ENCODE measurements around the gene DAND5. TPM values are rescaled to one million over a fixed set of nuclear protein-coding genes. Genes with fewer than 3 reads are reported as not detected.
A peak's percentile ranks its signal among the peaks of the same experiment; 100 is the strongest.

DAND5 gene
- total and polyA plus RNA-seq, 9 of the 15 experiments (the other 6 are each of a cell fraction or from before 2014, with no cell fraction given): 0.22 to 0.83 (median 0.60) TPM

DNA sequence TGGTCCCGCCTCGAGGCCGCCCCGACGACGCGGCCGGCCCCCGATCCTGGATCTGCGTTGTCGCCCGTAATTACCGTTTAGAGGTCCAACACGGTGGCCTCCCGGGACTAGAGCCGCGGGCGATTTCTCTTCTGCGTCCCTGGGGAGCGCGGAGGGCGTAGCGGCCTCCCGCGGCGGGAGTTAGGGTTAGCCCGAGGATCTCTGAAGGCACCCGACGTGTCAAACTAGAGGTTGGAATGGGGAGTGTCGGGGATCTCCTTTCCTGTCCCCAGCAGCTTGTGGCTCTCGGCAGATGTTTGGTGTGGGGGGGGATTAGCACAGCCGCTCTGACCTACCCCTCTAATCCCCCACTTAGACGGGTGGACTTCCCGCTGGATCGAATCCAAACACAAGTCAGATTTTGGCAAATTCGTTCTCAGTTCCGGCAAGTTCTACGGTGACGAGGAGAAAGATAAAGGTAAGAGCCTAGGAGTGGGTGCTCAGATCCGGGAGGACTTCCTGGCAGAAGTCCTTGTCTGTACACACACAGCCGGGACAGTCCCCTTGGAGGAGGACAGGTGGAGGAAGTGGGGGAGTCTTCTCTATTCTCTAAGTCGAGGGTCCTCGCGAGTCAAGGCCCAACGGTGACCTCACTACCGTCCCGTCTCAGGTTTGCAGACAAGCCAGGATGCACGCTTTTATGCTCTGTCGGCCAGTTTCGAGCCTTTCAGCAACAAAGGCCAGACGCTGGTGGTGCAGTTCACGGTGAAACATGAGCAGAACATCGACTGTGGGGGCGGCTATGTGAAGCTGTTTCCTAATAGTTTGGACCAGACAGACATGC is 30.4 kb upstream of the DAND5 start (continued):
- TF ChIP-seq SMARCA5 (IDR thresholded peaks at IDR 0.05) (0 out of 2 replicates have a peak, but pooled peaks have one; percentile 32), NR1H2 (CRISPR knock-in tag; IDR thresholded peaks at IDR 0.05) (peak; percentile 87), ZNF766 (CRISPR knock-in tag; conservative IDR thresholded peaks at IDR 0.05) (peak; percentile 52; the same call in 1 of the 2 replicates), SUPT5H (IDR thresholded peaks at IDR 0.05) (peak; percentile 77), TGIF2 (CRISPR knock-in tag; IDR thresholded peaks at IDR 0.05) (peak; percentile 96), CEBPG (CRISPR knock-in tag; IDR thresholded peaks at IDR 0.05) (peak; percentile 29; the same call in 1 of the 2 replicates), CEBPG (tag; conservative IDR thresholded peaks at IDR 0.05 in 1 of 2, IDR thresholded peaks at IDR 0.05 in 1 of 2) (no peak), HNRNPL (IDR thresholded peaks at IDR 0.05; ENCODE audit: low read depth, low read length) (0 out of 2 replicates have a peak, but pooled peaks have one; percentile 0), COPS2 (conservative IDR thresholded peaks at IDR 0.05) (no peak), SIRT6 (IDR thresholded peaks at IDR 0.05; ENCODE audit: low read depth, low read length) (peak; percentile 60), ZNF232 (CRISPR knock-in tag; IDR thresholded peaks at IDR 0.05) (peak; percentile 68; the same call in 1 of the 2 replicates)

DNA sequence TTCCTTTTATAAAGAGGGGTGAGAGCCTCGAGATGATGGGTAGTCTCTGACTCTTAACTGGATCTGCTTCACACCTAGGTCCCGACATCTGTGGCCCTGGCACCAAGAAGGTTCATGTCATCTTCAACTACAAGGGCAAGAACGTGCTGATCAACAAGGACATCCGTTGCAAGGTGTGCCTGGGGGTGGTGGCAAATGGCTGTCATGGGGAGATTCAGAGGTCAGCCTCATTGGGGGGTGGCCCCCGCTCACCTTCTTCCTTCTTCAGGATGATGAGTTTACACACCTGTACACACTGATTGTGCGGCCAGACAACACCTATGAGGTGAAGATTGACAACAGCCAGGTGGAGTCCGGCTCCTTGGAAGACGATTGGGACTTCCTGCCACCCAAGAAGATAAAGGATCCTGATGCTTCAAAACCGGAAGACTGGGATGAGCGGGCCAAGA is 29.4 kb upstream of the DAND5 start:
- BruUV-seq (replicated peaks): no TSS peak
- H3K79me2 ChIP-seq (ENCODE audit: control insufficient read depth, insufficient read depth, low read length): peaks cover 51% of the 10 kb centered on the region
- H4K20me1 ChIP-seq (replicated peaks; ENCODE audit: control insufficient read depth, insufficient read depth, low read length): peaks cover 31% of the 10 kb centered on the region
- H3K4me1 ChIP-seq (replicated peaks in 1 of 2; ENCODE audit: control insufficient read depth in 2 of 2, insufficient read depth in 2 of 2, low read length in 2 of 2): peaks cover 29 to 44% of the 10 kb centered on the region in 2 experiments
- peak overlapping the region; percentile 60 for H3K27ac ChIP-seq (ENCODE audit: extremely low read depth, low read depth, low read length)
- DNase-seq (ENCODE audit: extremely low read depth in 1 of 4, low spot score in 3 of 4) (peak in 1 of 4 experiments; percentile 13), ATAC-seq (no peak), FAIRE-seq (no peak)
- intact Hi-C loops (cut with micrococcal nuclease): loop anchor here (5.0 kb wide), 1 partner anchor 53 kb away; the partner anchor contains the start of gene KLF1
- in situ Hi-C loops (cut with MboI): no loop called here
- H2AFZ ChIP-seq (ENCODE audit: low read depth, low read length): no peak overlapping the region
- H3K9ac ChIP-seq (ENCODE audit: insufficient read depth in 1 of 2, low read depth in 2 of 2, low read length in 2 of 2): peak overlapping the region; percentile 83 to 99
- H3K36me3 ChIP-seq (ENCODE audit: control insufficient read depth, insufficient read depth, low read length): peaks cover 60% of the 10 kb centered on the region
- peak overlapping the region; percentile 98 for H3K4me2 ChIP-seq (ENCODE audit: insufficient read depth, low read length)
- no peaks in the 10 kb centered on the region for H3K27me3 ChIP-seq (ENCODE audit: control insufficient read depth in 2 of 2, insufficient read depth in 2 of 2, low read length in 2 of 2)
- H3K9me1 ChIP-seq (ENCODE audit: control insufficient read depth, insufficient read depth, low read length): peaks cover 8% of the 10 kb centered on the region
- H3K4me3 ChIP-seq: peak overlapping the region; percentile 90
- 53% methylated on average over 10 of the region's 10 CpGs for WGBS (ENCODE audit: insufficient coverage, low coverage, missing lambda C conversion rate)
- CTCF ChIA-PET (ENCODE audit: low intra/inter-chr PET ratio): no interaction called here
- H3K9me3 ChIP-seq (replicated peaks; ENCODE audit: control insufficient read depth, insufficient read depth, low read depth, low read length): no peaks in the 10 kb centered on the region
- POLR2A ChIA-PET: interaction anchor here (0.9 to 1.7 kb wide), 3 partner anchors 8 to 163 kb away, joined by 3 to 5 read pairs (median 5); no protein-coding TSS in a partner anchor
- TF ChIP-seq, protein P1, sequence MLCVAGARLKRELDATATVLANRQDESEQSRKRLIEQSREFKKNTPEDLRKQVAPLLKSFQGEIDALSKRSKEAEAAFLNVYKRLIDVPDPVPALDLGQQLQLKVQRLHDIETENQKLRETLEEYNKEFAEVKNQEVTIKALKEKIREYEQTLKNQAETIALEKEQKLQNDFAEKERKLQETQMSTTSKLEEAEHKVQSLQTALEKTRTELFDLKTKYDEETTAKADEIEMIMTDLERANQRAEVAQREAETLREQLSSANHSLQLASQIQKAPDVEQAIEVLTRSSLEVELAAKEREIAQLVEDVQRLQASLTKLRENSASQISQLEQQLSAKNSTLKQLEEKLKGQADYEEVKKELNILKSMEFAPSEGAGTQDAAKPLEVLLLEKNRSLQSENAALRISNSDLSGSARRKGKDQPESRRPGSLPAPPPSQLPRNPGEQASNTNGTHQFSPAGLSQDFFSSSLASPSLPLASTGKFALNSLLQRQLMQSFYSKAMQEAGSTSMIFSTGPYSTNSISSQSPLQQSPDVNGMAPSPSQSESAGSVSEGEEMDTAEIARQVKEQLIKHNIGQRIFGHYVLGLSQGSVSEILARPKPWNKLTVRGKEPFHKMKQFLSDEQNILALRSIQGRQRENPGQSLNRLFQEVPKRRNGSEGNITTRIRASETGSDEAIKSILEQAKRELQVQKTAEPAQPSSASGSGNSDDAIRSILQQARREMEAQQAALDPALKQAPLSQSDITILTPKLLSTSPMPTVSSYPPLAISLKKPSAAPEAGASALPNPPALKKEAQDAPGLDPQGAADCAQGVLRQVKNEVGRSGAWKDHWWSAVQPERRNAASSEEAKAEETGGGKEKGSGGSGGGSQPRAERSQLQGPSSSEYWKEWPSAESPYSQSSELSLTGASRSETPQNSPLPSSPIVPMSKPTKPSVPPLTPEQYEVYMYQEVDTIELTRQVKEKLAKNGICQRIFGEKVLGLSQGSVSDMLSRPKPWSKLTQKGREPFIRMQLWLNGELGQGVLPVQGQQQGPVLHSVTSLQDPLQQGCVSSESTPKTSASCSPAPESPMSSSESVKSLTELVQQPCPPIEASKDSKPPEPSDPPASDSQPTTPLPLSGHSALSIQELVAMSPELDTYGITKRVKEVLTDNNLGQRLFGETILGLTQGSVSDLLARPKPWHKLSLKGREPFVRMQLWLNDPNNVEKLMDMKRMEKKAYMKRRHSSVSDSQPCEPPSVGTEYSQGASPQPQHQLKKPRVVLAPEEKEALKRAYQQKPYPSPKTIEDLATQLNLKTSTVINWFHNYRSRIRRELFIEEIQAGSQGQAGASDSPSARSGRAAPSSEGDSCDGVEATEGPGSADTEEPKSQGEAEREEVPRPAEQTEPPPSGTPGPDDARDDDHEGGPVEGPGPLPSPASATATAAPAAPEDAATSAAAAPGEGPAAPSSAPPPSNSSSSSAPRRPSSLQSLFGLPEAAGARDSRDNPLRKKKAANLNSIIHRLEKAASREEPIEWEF (CRISPR knock-in tag; IDR thresholded peaks at IDR 0.05): no peak
- TF ChIP-seq CHD2 (IDR thresholded peaks at IDR 0.05; ENCODE audit: low read depth, low read length) (no peak), PHF20 (IDR thresholded peaks at IDR 0.05; ENCODE audit: partially characterized antibody) (no peak), NFE2L1 (tag; IDR thresholded peaks at IDR 0.05; ENCODE audit: borderline replicate concordance, low read depth) (no peak), ZKSCAN1 (IDR thresholded peaks at IDR 0.05; ENCODE audit: low read depth, low read length) (no peak), CBFB (CRISPR knock-in tag; IDR thresholded peaks at IDR 0.05) (no peak)

All from K562 (cell line).